Karpas-422 (cell line): ENCODE results near the gene HSPB6. TPM values are rescaled to one million over a fixed set of nuclear protein-coding genes. Genes with fewer than 3 reads are reported as not detected.

Experiments used
- DNase-seq: peaks from one replicate; pipeline ENCODE4 v3.0.0-alpha.2; 2015
- H2AFZ ChIP-seq: fragments of 200-600 bp; sonication (generic); 2 replicates; pipeline ENCODE4 v1.6.1; 2014; ENCODE audit warnings: antibody characterized with exemption, low read length, mixed read lengths
- H3K27ac ChIP-seq: fragments of 200-600 bp; sonication (generic); 2 replicates; pipeline ENCODE4 v1.5.1; 2014; ENCODE audit warnings: mild to moderate bottlenecking, low read length, moderate library complexity
- H3K27me3 ChIP-seq: fragments of 200-600 bp; sonication (generic); 2 replicates; pipeline ENCODE4 v1.6.1; 2014; ENCODE audit warnings: low read length, mixed read lengths
- H3K36me3 ChIP-seq: fragments of 200-600 bp; sonication (generic); 2 replicates; pipeline ENCODE4 v1.6.1; 2014; ENCODE audit warnings: low read length, mixed read lengths; ENCODE audit not compliant: insufficient read depth
- H3K4me1 ChIP-seq: fragments of 200-600 bp; sonication (generic); 2 replicates; pipeline ENCODE4 v1.6.1; 2014; ENCODE audit warnings: mild to moderate bottlenecking, low read length, mixed read lengths
- H3K4me2 ChIP-seq: fragments of 200-600 bp; sonication (generic); 2 replicates; pipeline ENCODE4 v1.6.1; 2014; ENCODE audit warnings: low read length, low read depth, mild to moderate bottlenecking; ENCODE audit not compliant: poor library complexity, severe bottlenecking
- H3K4me3 ChIP-seq: fragments of 200-600 bp; sonication (generic); 2 replicates; pipeline ENCODE4 v1.5.1; 2014; ENCODE audit warnings: mild to moderate bottlenecking, antibody characterized with exemption, low read length, mixed read lengths
- H3K79me2 ChIP-seq: fragments of 200-600 bp; sonication (generic); 2 replicates; pipeline ENCODE4 v1.6.1; 2014; ENCODE audit warnings: mild to moderate bottlenecking, low read length, mixed read lengths
- H3K9ac ChIP-seq: fragments of 200-600 bp; sonication (generic); 2 replicates; pipeline ENCODE4 v1.6.0; 2014; ENCODE audit warnings: low read length
- H3K9me2 ChIP-seq: fragments of 200-600 bp; sonication (generic), shearing (Covaris generic); replicated peaks from 2 replicates; pipeline ENCODE4 v1.6.0; 2014; ENCODE audit warnings: mild to moderate bottlenecking, low read length, moderate library complexity; ENCODE audit not compliant: insufficient read depth
- H3K9me3 ChIP-seq: fragments of 300-700, 200-600 bp; sonication (generic); 2 replicates; pipeline ENCODE4 v1.6.1; 2014; ENCODE audit warnings: low read length, mixed read lengths
- H4K20me1 ChIP-seq: fragments of 200-600 bp; sonication (generic); 2 replicates; pipeline ENCODE4 v1.6.1; 2014; ENCODE audit warnings: mild to moderate bottlenecking, antibody characterized with exemption, low read length, low read depth; ENCODE audit not compliant: insufficient read depth
- total RNA-seq: library from RNA; depleted of rRNA; stranded (reverse); fragments of >200 nt; shearing (Covaris generic); gene quantifications from 2 replicates; pipeline ENCODE4 v1.2.3, GENCODE V29; 2014; ENCODE audit warnings: low replicate concordance

Gene HSPB6
- total RNA-seq, 1 experiment from 2014 or later = 1.5 TPM

- Histone ChIP-seq H3K79me2 (no peaks in the 10 kb centered on the region), H2AFZ (no peak overlapping the region), H3K36me3 (peaks cover 6% of the 10 kb centered on the region; the same call in 1 of the 2 replicates), H3K4me1 (peaks cover 19% of the 10 kb centered on the region), H3K9me3 (no peaks in the 10 kb centered on the region), H3K27ac (peak overlapping the region; percentile 53), H4K20me1 (0 out of 2 replicates have a peak, but pooled peaks cover 10% of the 10 kb centered on the region), H3K9me2 (no peaks in the 10 kb centered on the region), H3K4me3 (no peak overlapping the region), H3K27me3 (no peaks in the 10 kb centered on the region), H3K4me2 (no peak overlapping the region), H3K9ac (0 out of 2 replicates have a peak overlapping the region, but pooled peaks have one; percentile 10)
- DNase-seq = no peak
Observed at GRCh38 chr19:35734273-35734672, 22.6 kb downstream of the HSPB6 start.

DNA sequence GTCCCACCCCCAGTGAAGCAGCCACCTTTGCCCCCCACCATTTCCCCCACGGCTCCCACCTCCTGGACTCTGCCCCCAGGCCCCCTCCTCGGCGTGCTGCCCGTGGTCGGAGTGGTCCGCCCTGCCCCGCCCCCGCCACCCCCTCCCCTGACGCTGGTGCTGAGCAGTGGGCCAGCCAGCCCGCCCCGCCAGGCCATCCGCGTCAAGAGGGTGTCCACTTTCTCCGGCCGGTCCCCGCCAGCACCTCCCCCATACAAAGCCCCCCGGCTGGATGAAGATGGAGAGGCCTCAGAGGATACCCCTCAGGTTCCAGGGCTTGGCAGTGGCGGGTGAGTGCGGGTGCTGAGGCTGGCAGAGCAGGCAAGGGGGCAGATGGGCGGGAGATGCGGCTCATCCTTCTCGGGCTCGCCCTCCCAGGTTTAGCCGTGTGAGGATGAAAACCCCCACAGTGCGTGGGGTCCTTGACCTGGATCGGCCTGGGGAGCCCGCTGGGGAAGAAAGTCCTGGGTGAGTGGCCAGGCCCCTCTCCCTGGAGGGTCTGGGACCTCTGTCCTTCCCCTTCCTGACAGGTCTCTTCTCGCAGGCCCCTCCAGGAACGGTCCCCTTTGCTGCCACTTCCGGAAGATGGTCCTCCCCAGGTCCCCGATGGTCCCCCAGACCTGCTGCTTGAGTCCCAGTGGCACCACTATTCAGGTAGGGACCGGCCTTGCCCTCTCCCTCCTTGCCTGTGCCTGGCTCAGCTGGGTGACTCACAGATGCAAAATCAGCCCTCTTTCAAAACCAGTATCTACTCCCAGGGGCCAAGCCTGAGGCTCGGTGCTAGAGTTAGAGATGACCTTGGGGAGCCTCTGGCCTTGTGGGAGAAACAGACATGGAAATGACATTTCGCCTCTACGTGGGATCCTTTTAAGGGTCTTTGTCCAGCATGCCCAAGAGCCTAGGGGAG, 23.4 kb downstream of the HSPB6 start:
- H3K9ac ChIP-seq = 0 out of 2 replicates have a peak overlapping the region, but pooled peaks have one; percentile 10
- H3K4me1 ChIP-seq = peaks cover 19% of the 10 kb centered on the region
- peak; percentile 73 for DNase-seq
- peak overlapping the region; percentile 53 for H3K27ac ChIP-seq
- H2AFZ ChIP-seq = no peak overlapping the region
- no peaks in the 10 kb centered on the region for H3K9me3 ChIP-seq
- H3K36me3 ChIP-seq = peaks cover 6% of the 10 kb centered on the region; the same call in 1 of the 2 replicates
- H3K9me2 ChIP-seq = no peaks in the 10 kb centered on the region
- no peaks in the 10 kb centered on the region for H3K79me2 ChIP-seq
- no peak overlapping the region for H3K4me3 ChIP-seq
- no peak overlapping the region for H3K4me2 ChIP-seq
- no peaks in the 10 kb centered on the region for H3K27me3 ChIP-seq
- 0 out of 2 replicates have a peak, but pooled peaks cover 10% of the 10 kb centered on the region for H4K20me1 ChIP-seq

DNA sequence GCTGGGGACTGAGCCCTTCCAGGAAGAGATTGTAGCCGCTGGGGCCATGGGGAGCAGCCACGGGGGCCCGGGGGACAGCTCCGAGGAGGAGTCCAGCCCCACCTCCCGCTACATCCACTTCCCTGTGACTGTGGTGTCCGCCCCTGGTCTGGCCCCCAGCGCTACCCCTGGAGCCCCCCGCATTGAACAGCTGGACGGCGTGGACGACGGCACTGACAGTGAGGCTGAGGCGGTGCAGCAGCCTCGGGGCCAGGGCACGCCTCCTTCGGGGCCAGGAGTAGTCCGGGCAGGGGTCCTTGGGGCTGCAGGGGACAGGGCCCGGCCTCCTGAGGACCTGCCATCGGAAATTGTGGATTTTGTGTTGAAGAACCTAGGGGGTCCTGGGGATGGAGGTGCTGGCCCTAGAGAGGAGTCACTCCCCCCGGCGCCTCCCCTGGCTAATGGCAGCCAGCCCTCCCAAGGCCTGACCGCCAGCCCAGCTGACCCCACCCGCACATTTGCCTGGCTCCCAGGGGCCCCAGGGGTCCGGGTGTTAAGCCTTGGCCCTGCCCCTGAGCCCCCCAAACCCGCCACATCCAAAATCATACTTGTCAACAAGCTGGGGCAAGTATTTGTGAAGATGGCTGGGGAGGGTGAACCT, 24.2 kb downstream of the HSPB6 start:
- no peaks in the 10 kb centered on the region for H3K79me2 ChIP-seq
- H3K4me2 ChIP-seq = no peak overlapping the region
- H3K27me3 ChIP-seq = no peaks in the 10 kb centered on the region
- no peak for DNase-seq
- no peaks in the 10 kb centered on the region for H3K9me3 ChIP-seq
- peaks cover 6% of the 10 kb centered on the region; the same call in 1 of the 2 replicates for H3K36me3 ChIP-seq
- no peak overlapping the region for H3K4me3 ChIP-seq
- no peak overlapping the region for H3K9ac ChIP-seq
- H3K4me1 ChIP-seq = peaks cover 19% of the 10 kb centered on the region
- H3K9me2 ChIP-seq = no peaks in the 10 kb centered on the region
- H3K27ac ChIP-seq = no peak overlapping the region
- H4K20me1 ChIP-seq = 0 out of 2 replicates have a peak, but pooled peaks cover 10% of the 10 kb centered on the region
- H2AFZ ChIP-seq = no peak overlapping the region

- Histone ChIP-seq H3K36me3 (peaks cover 6% of the 10 kb centered on the region; the same call in 1 of the 2 replicates), H2AFZ (no peak overlapping the region), H3K4me1 (peaks cover 19% of the 10 kb centered on the region), H4K20me1 (0 out of 2 replicates have a peak, but pooled peaks cover 10% of the 10 kb centered on the region), H3K4me3 (no peak overlapping the region), H3K27me3 (no peaks in the 10 kb centered on the region), H3K4me2 (no peak overlapping the region), H3K27ac (no peak overlapping the region), H3K79me2 (no peaks in the 10 kb centered on the region), H3K9me2 (no peaks in the 10 kb centered on the region), H3K9ac (no peak overlapping the region), H3K9me3 (no peaks in the 10 kb centered on the region)
- no peak for DNase-seq
Observed at GRCh38 chr19:35731779-35732405, 24.9 kb downstream of the HSPB6 start.

DNA sequence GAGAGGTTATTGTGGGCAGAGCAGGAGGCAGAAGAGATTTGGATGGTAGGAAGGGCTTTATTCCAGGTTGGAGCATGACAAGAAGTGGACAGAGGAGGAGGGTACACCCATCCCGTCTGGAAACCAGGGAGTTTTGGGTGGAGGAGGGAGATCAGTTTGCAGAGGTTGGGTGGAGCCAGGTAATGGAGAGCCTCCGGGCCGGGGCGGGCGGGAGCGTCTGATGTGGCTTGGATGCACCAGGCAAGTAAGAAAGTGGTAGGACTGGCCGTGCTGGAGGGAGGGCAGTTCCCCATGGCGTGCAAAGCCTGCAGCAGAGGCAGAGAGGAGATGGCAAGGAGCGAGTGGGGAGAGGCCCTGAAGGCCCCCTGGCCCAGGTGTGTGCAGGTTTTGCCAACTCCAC, 25.5 kb downstream of the HSPB6 start:
- H3K27ac ChIP-seq = no peak overlapping the region
- H4K20me1 ChIP-seq = 0 out of 2 replicates have a peak, but pooled peaks cover 10% of the 10 kb centered on the region
- H3K9me2 ChIP-seq = no peaks in the 10 kb centered on the region
- no peak for DNase-seq
- H3K4me1 ChIP-seq = peaks cover 19% of the 10 kb centered on the region
- no peaks in the 10 kb centered on the region for H3K79me2 ChIP-seq
- no peaks in the 10 kb centered on the region for H3K27me3 ChIP-seq
- no peak overlapping the region for H3K4me3 ChIP-seq
- H2AFZ ChIP-seq = no peak overlapping the region
- no peak overlapping the region for H3K4me2 ChIP-seq
- H3K9me3 ChIP-seq = no peaks in the 10 kb centered on the region
- no peak overlapping the region for H3K9ac ChIP-seq
- H3K36me3 ChIP-seq = peaks cover 6% of the 10 kb centered on the region; the same call in 1 of the 2 replicates

DNA sequence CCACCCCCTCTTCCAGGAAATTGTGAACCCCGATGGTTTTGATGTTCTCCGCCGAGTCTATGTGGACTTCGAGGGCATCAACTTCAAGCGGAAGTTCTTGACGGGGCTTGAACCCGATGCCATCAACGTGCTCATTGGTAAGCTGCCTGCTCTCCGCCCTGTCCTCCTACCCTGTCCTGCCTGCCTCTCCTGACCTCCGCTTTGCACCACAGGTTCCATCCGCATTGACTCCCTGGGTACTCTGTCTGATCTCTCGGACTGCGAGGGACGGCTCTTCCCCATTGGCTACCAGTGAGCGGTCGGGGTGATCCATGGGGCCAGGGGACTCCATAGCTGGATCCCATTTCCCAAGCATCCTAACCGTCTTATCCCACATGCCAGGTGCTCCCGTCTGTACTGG, 26.5 kb downstream of the HSPB6 start:
- no peak overlapping the region for H2AFZ ChIP-seq
- no peaks in the 10 kb centered on the region for H3K27me3 ChIP-seq
- H3K79me2 ChIP-seq = no peaks in the 10 kb centered on the region
- H3K4me2 ChIP-seq = no peak overlapping the region
- H3K36me3 ChIP-seq = peaks cover 6% of the 10 kb centered on the region; the same call in 1 of the 2 replicates
- DNase-seq = no peak
- H3K4me3 ChIP-seq = no peak overlapping the region
- 0 out of 2 replicates have a peak, but pooled peaks cover 10% of the 10 kb centered on the region for H4K20me1 ChIP-seq
- H3K9me3 ChIP-seq = no peaks in the 10 kb centered on the region
- no peaks in the 10 kb centered on the region for H3K9me2 ChIP-seq
- H3K27ac ChIP-seq = no peak overlapping the region
- H3K4me1 ChIP-seq = peaks cover 19% of the 10 kb centered on the region
- no peak overlapping the region for H3K9ac ChIP-seq

- Histone ChIP-seq H3K9me2 (no peaks in the 10 kb centered on the region), H2AFZ (no peak overlapping the region), H3K4me3 (no peak overlapping the region), H3K27me3 (no peaks in the 10 kb centered on the region), H3K4me2 (no peak overlapping the region), H3K36me3 (peaks cover 6% of the 10 kb centered on the region; the same call in 1 of the 2 replicates), H3K4me1 (peaks cover 19% of the 10 kb centered on the region), H4K20me1 (0 out of 2 replicates have a peak, but pooled peaks cover 10% of the 10 kb centered on the region), H3K79me2 (no peaks in the 10 kb centered on the region), H3K9me3 (no peaks in the 10 kb centered on the region), H3K9ac (no peak overlapping the region), H3K27ac (no peak overlapping the region)
- DNase-seq = no peak
Observed at GRCh38 chr19:35729763-35730162, 27.1 kb downstream of the HSPB6 start.
